GM21825 (cell line): ENCODE data around the gene TMEM203.
A peak's percentile ranks its signal among the peaks of the same experiment; 100 is the strongest.
"Not testable (repeated sequence)": the region's sequence is repeated elsewhere in the genome, so short reads cannot be mapped to it uniquely, and the experiment has no call there.

Experiments
- ATAC-seq: cut with Tn5 transposase; IDR thresholded peaks from one replicate; pipeline ENCODE4 v1.9.1; 2021; ENCODE audit warnings: mild to moderate bottlenecking, moderate library complexity; ENCODE audit not compliant: unreplicated experiment

Gene TMEM203, protein sequence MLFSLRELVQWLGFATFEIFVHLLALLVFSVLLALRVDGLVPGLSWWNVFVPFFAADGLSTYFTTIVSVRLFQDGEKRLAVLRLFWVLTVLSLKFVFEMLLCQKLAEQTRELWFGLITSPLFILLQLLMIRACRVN

DNA sequence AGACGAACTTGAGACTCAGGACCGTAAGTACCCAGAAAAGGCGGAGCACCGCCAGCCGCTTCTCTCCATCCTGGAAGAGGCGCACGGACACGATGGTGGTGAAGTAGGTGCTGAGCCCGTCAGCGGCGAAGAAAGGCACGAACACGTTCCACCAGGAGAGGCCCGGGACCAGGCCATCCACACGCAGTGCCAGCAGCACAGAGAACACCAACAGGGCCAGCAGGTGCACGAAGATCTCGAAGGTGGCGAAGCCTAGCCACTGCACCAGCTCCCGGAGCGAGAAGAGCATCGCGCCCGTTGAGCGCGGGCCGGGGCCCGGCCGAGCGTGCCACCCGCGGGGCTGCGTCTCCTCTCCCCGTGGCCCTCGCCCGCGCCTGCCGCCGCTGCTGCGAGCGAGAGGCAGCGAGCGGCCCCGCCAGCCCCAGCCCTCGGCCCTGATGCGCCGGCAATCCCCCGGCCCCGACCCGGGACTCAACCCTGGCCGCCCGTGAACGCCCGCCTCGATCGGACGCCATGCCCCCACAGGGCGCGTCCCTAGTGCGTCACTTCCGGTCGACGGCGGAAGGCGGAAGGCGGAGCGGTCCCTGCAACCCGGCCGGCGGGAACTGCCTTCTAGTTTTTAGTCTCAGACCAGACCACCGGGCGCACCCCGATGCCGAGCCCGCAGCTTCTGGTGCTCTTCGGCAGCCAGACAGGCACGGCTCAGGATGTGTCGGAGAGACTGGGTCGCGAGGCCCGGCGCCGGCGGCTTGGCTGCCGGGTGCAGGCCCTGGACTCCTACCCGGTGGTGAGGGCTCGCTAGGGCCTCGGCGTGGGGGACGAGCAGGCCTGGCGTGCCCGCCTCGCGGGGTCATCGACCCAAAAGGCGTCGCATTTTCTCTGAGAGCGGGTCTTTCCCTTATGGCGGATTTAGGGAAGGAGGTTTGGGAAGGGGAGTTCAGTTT, at the start of gene TMEM203, which contains the start of gene NDOR1:
TMEM203 (minus strand) TSS at position 523 of the 944 bp plus-strand sequence; CDS start at position 289, 234 bp downstream.
NDOR1 (plus strand) TSS at position 575 of the 944 bp plus-strand sequence; CDS start at position 653, 78 bp downstream.
- peak; percentile 38 for ATAC-seq

DNA sequence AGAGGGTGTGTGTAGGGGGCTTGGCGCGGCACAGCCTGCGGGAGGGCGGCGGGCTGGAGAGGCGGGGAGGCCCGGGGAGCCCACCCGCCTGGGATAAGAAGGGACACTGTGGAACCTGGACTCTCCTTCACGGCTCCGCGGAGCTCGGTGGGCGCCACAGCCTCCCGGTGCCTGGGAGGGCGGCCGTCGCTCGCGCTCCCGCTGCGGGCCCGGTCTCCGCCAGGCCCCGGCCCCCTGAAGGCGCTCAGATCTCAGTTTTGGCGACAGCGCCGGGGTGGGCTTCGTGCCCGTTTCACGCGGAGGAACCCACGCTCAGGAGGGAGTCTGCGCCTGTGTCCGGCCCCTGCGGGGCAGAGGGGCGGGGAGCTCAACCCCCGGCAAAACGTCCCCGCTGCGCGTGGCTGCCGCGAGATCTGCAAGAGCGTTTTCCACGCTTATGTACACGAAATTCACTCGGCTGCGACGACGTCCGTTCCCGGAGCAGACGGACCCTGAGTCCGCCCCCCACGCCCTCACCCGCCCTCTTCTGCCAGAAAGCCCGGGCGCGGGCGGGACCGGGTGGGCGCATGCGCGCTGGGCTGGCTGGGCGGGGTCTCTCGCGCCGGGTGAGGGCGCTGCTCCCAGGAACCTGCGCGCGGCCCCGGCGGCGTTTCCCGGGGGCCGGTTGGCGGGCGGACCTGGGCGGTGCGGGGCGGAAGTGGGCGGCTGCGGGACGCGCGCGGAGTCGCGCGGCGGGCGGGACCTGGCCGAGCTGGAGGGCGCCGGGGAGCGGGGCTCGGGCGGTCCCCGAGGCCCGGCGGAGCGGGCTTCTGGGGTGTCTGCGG, 49.4 kb upstream of the TMEM203 start, which contains the start of gene NELFB:
NELFB (plus strand) TSS at position 704 of the 824 bp plus-strand sequence.
- ATAC-seq = peak; percentile 59

- ATAC-seq = no peak
Observed at GRCh38 chr9:137253717-137254623, 48.5 kb upstream of the TMEM203 start.

DNA sequence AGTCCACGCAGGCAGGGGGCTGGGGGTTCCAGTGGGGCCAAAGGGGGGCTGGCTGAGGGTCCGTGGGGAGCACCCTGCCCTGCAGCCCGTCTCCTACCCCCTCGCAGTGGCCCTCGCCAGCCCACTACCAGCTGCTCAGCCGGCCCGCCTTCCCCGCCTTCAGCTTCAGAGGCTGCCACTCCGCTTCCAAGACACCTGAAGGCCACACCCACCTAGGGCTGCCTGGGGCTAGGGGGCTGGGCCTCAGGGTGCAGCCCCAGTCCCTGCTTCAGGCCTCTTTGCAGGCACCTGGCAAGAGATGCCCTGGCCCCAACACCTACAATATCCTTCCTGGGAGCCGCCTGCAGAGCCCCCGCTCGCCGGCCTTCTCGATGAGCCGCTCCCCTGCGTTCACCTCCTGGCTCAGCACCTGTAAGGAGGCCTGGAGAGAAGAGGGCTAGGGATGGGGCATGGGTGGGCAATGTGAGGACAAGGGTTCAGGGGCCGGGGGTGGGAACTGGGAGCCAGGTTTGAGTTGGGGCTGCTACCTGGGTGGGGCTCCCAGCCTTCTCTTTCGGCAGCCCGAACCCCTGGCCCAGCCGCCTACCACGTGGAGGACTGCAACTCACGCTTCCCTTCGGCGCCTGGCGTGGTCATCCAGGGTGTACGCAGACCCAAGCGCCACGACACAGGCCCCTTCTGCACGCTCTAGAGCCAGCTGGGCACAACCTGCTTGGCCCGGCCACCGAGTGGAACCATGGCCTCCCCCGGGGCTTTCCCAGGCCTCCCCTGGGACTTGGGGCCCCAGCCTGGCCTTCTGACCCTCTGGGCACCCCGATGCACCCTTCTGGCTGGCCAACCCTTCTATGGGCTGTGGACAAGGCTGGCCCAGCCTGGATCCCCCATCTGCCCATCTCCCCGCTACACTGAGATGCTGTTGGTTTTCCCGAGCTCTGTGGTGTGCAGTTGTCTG, 47.4 kb upstream of the TMEM203 start:
- no peak for ATAC-seq

- no peak for ATAC-seq
Observed at GRCh38 chr9:137251490-137252268, 46.2 kb upstream of the TMEM203 start.

- ATAC-seq = no peak
Observed at GRCh38 chr9:137251194-137251461, 45.7 kb upstream of the TMEM203 start, which contains the start of gene STPG3. Gene STPG3 (plus strand): TSS chr9:137251286. CDS start chr9:137251287, 1 bp downstream.

DNA sequence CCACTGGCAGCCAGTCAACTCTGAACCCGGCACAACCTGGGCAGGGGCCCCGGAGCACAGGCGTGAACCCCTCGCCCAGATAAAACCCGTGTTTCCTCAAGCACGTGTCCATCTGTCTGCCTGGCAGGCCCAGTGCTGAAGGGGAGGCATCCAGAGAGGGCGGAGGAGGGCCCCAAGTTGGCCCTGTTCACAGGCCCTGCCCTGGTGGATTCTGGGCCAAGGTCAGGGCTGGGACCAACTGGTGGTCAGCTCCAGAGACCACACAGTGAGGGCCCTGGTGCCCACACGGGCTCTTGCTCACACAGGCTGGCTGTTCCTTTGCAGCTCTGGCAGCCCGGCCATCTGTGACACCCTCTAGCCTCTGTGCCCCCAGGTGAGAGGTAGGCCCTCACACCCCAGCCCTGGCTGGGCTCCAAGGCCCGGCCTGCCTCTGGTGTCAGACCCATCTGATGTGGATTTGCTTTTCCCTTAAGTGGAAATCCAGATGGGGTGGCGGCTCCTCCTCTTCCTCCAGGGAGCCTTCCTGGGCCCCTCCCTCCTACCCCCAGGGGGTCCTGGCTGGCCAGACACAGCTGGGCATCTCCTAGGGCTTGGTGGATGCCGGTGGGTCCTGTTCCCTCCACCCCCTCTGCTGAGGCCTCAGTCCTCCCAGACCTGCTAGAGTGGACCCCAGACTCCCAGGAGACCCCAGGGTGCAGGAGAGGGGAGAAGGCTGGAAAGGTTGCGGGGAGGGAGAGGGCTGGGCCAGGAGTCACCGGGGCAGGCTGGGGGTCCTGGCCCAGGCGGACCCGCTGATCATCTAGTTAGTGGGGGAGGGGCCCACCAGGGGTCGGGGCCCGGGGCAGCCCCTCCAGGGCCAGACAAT, 45.1 kb upstream of the TMEM203 start:
- no peak for ATAC-seq

GRCh38 chr9:137247916-137248175, 42.4 kb upstream of the TMEM203 start:
- no peak for ATAC-seq

DNA sequence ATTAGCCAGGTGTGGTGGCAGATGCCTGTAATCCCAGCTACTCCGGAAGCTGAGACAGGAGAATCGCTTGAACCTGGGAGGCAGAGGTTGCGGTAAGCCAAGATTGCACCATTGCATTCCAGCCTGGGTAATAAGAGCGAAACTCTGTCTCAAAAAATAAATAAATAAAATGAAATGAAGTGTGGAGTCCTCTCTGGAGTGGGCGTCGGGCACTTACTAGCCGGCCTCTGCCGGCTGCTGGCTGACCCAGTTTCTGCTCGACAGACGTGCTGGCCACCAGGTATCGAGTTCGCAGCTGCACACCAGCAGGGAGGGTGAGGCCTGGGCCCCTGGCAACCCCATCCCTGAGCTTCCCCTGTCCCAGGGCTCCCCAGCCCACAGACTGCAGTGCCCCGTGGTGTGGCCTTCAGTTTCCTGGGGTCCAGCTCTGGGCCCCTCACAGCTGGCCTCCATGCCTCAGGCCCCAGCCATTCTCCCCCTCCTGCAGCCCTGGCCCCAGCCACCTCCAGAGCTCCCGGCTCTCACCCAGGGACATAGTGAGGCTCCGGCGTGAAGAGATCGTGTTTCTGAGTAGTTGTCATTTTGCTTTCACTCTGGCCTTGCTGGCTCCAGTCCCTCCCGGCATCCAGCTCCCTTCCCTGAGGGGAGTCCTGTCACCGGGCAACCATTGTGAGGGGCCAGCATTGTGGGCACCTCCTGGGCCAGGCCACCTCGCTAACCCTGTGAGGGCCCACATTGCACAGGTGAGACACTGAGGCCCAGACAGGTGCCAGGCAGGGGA, 41.9 kb upstream of the TMEM203 start:
- ATAC-seq = no peak

- no peak for ATAC-seq
Observed at GRCh38 chr9:137245450-137246421, 40.3 kb upstream of the TMEM203 start.

DNA sequence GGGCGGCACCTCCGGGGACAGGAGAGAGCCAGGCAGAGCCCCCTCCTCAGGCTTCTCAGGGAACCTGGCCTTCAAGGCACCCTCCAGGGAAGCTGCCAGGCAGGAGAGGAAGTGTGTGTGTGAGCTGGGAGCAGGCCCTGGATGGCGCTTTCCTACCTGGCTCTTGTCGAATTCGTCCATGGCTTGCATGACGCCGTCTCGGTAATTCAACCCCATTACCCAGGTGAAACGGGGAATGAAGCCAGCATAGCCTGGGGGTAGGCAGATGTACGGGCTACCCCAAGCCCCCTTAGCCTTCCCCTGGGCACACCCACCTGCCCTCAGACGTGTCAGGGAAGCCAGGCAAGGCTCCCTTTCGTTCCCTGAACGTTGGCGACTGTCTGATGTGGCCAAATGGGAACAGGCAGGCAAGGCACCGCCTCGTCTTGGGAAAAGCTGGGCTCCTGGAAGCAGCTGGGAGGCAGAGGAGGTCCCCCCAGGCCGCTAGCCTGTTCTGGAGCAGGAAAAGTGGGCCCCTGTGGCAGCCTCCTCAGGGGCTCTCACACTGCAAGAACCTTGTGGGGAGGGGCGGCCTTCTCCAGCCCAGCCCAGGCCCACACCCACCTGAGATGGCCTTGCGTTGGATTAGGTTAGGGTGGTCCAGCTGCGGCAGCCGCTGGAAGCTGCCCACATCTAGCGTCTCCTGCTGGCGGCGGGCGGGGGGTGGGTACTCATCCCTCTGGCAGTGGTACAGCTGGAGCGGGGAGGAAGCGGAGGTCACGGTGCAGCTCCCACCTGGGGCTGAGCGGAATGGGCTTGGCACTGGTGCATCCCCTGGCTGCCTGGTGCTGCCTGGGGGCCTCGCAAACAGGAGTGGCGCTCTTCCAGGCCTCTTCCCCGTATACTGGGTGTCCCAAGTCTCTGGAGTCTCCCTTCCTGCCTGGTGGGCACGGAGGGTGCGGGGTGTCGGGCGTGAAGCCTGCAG, 39.3 kb upstream of the TMEM203 start:
- no peak for ATAC-seq

DNA sequence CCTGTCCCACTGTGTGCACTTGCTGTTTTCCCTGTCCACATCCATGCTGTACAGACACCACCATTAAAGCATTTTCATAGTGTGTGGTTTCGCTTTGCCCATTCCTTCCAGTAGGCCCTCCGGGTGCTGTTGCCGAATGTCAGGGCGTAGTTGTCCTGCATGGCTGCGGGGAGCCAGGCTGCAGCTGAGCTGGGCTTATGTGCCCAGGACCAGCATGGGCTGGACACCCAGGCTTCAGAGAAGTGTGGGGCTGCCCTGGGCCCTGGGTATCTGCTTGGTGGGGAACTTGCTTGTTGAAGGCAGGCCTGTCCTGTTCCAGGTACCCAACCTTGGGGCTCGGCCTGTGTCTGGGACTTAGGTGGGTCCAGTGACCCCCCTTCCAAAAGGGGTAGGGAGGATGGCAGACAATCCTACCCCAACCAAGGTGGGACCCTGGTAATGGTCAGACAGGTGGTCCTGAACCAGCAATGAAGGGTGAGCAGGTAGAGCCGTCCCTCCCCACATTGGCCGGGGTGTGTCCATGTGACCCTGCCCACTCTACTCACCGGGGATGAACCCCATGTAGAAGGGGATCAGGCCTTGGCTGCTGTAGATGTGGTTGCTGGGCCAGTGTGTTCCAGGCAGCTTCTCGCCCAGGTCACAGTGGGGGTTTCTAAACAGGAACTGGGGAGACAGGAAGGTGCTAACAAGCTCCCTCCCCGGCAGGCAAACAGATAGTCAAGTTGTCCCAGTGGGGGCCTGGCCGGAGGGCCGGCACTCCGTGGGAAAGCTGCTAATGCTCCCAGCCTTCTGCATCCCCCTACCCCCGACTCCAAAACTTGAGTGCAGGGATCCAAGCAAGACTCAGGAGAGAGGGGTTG, 38.4 kb upstream of the TMEM203 start:
- no peak for ATAC-seq

GRCh38 chr9:137243266-137243625, 37.8 kb upstream of the TMEM203 start:
- ATAC-seq = not testable (repeated sequence)
